BJ (cell line): Measurements from ENCODE around the gene IGHMBP2. TPM values are rescaled to one million over a fixed set of nuclear protein-coding genes. Genes with fewer than 3 reads are reported as not detected.

Experiments
- CTCF ChIA-PET: fragments of 350-600 bp; formaldehyde crosslinking; extraction: SDS; loops from one replicate; lab custom pipeline; 2021; ENCODE audit warnings: antibody characterized with exemption, inconsistent platforms; lab: Yijun Ruan, JAX
- POLR2A ChIA-PET: fragments of 300-600 bp; sonication (Branson Sonifier 250); formaldehyde crosslinking; extraction: SDS; loops from one replicate; lab custom pipeline; 2021; ENCODE audit warnings: antibody characterized with exemption; lab: Charles Lee
- DNase-seq: peaks from one replicate; pipeline ENCODE4 v3.0.0-alpha.2; 2011; ENCODE audit warnings: low read depth
- H3K27me3 ChIP-seq: 2 replicates; pipeline ENCODE4 v1.6.0; 2011; ENCODE audit warnings: low read length; ENCODE audit not compliant: control insufficient read depth, insufficient read depth
- H3K36me3 ChIP-seq: 2 replicates; pipeline ENCODE4 v1.5.1; 2011; ENCODE audit warnings: low read length; ENCODE audit not compliant: control insufficient read depth, insufficient read depth
- H3K4me3 ChIP-seq: 2 replicates; pipeline ENCODE4 v1.5.1; 2011; ENCODE audit warnings: low read depth, mild to moderate bottlenecking, control low read depth, low read length
- polyA plus RNA-seq: library from polyadenylated mRNA; depleted of rRNA; stranded (reverse); fragments of >200 nt; gene quantifications from 2 replicates; pipeline ENCODE4 v1.2.3, GENCODE V29; 2011
- TF ChIP-seq, protein P1 (sequence below): IDR thresholded peaks from 2 replicates; pipeline ENCODE4 v1.5.1; 2011; ENCODE audit warnings: low read depth, mild to moderate bottlenecking, control low read depth, inconsistent platforms, low read length, moderate library complexity; ENCODE audit not compliant: insufficient read depth

The IGHMBP2 gene
- polyA plus RNA-seq, 1 experiment: 13.1 TPM

DNA sequence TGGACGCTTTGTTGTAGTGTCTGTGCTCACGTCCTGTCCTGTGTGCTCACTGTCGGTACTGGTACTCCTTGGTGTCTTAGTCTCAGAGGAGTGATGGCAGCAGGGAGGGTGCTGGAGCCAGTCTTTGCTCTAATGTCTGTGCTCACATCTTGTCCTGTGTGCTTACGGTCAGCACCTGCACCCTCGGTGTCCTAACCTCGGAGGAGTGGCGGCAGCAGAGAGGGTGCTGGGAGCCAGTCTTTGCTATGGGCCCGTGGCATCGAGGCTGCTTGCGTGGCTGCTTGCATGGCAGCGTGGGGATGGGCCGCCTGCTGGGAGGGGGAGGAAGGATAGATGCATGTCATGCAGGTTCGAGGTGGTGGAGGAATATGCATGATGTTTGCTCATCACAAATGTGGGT lies 12.7 kb downstream of the IGHMBP2 start:
- Histone ChIP-seq H3K4me3 (no peak overlapping the region), H3K27me3 (no peaks in the 10 kb centered on the region), H3K36me3 (peaks cover 19% of the 10 kb centered on the region)
- DNase-seq: no peak
- TF ChIP-seq, protein P1, sequence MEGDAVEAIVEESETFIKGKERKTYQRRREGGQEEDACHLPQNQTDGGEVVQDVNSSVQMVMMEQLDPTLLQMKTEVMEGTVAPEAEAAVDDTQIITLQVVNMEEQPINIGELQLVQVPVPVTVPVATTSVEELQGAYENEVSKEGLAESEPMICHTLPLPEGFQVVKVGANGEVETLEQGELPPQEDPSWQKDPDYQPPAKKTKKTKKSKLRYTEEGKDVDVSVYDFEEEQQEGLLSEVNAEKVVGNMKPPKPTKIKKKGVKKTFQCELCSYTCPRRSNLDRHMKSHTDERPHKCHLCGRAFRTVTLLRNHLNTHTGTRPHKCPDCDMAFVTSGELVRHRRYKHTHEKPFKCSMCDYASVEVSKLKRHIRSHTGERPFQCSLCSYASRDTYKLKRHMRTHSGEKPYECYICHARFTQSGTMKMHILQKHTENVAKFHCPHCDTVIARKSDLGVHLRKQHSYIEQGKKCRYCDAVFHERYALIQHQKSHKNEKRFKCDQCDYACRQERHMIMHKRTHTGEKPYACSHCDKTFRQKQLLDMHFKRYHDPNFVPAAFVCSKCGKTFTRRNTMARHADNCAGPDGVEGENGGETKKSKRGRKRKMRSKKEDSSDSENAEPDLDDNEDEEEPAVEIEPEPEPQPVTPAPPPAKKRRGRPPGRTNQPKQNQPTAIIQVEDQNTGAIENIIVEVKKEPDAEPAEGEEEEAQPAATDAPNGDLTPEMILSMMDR: no peak
- POLR2A ChIA-PET: no interaction called here
- CTCF ChIA-PET: interaction anchor here (0.6 to 1.0 kb wide), 2 partner anchors 11 to 419 kb away, joined by 3 read pairs; no protein-coding TSS in a partner anchor

DNA sequence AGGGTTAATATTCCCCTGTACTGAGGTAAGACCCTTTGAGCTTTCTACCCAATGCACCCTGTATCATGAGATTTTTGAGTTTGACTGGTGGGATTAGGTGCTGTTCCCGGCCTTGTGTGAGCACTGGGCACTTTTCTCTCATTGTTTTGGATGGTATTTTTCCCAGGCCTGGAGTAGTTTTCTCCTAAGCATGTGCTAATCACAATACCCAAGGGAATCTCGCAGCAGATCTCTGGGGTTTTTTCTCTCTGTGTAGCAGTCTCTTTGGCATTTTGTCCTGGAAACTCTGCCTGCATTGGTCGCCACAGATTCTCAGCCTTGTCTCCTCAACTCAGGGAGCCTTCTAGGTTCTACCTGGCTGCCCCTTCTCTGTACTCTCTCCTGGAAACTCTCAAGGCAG lies 19.9 kb downstream of the IGHMBP2 start:
- no peak for DNase-seq
- Histone ChIP-seq H3K27me3 (no peaks in the 10 kb centered on the region), H3K36me3 (peaks cover 8% of the 10 kb centered on the region), H3K4me3 (no peak overlapping the region)
- ChIA-PET CTCF (interaction anchor here (0.7 kb wide), 1 partner anchor 178 kb away, joined by 4 read pairs; no protein-coding TSS in a partner anchor), POLR2A (no interaction called here)
- TF ChIP-seq, protein P1: no peak

DNA sequence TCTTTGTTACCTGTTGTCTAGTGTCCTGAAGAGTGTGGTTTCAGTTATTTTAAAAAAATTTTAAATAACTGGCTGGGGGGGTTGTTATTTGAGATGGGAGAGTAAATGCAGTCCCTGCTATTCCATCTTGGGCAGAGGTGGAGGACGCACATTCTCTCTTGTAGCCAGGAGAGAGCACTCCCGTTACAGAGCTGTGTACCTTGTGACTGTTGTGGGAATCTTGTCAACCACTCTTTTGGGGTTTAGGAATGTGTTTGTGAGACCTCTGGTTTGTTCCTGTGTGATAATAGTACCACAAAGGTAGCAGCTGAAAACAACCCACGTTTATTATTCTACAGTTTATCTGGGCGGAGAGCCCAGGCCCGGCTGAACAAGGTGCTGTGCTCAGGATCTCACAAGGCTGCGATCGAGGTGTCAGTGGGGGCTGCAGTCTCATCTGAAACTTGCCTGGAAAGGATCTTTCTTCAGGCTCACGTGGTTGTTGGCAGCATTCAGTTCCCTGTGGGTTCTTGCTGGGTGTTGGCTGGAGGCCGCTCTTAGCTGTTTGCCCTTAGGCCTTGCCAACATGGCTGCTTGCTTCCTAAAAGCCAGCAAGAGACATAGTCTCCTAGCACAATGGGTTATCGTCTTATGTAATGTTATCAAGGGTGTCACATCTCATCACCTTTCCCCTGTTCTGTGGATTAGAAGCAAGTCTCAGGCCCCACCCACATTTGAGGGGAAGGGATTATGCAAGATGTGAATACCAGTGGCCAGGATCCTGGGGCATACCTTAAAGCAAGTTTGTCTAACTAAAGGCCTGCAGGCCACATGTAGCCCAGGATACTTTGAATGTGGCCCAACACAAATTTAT lies 20.6 kb downstream of the IGHMBP2 start:
- ChIA-PET POLR2A (no interaction called here), CTCF (interaction anchor here (0.7 kb wide), 1 partner anchor 177 kb away, joined by 4 read pairs; no protein-coding TSS in a partner anchor)
- no peaks in the 10 kb centered on the region for H3K27me3 ChIP-seq
- no peak overlapping the region for H3K4me3 ChIP-seq
- no peak for DNase-seq
- H3K36me3 ChIP-seq: peaks cover 12% of the 10 kb centered on the region
- TF ChIP-seq, protein P1: no peak

DNA sequence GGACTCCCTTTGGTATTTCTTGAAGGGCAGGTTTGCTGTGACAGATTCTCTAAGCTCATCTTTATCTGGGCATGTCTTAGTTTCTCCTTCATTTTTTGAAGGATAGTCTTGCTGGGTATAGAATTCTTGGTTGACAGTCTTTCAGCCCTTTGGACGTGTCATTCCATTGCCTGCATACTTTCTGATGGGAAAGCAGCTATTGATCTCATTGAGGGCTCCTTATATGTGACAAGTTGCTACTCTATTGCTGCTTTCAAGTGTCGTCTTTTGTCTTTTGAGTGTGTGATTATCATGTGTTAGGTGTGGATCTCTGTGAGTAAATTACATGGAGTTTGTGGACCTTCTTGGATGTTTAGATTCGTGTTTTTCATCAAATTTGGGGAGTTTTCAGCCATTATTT lies 21.9 kb downstream of the IGHMBP2 start:
- ChIA-PET CTCF (no interaction called here), POLR2A (no interaction called here)
- H3K36me3 ChIP-seq: peaks cover 17% of the 10 kb centered on the region
- H3K27me3 ChIP-seq: no peaks in the 10 kb centered on the region
- TF ChIP-seq, protein P1: no peak
- DNase-seq: no peak
- H3K4me3 ChIP-seq: no peak overlapping the region

DNA sequence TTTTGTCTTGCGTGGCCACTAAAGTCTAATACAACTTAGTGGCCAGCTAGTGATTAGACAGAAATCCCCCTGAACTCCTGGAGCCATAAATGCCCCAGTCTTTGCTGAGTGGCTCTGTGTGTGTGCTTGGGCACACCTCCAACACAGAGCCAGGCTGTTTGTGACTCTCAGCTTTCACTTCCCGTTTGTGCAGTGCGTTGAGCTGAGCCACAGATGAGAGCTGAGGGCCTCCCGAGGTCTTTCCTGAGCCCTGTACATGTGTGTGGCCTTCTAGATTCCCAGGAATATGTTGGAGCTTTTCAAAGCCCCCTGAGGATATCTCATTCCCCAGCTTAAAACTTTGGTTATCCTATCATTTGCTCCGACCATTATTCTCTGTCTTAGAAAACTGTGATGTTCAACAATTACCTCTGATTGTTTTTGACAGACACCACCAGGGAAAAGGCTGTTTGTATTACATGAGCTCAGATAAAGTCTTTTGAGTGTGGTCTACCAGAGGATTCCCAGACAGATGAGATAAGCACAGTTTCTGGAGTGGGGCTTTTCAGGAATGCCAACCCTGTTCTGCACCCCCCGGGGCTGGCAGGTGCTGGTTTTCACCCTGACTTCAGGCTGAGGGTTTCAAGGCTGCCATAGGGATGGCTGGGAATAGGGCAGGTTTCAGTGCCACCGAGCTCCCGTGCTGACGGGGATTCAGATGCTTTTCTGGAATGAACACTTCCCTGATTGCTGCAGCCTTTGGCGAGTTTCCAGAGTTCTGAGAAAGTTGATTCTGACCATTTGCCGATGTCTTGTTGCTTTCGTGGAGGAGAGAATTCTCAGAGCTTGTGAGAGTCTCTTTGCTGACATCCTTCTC lies 23.8 kb downstream of the IGHMBP2 start:
- ChIA-PET POLR2A (no interaction called here), CTCF (no interaction called here)
- H3K4me3 ChIP-seq: no peak overlapping the region
- TF ChIP-seq, protein P1: no peak
- no peak for DNase-seq
- no peaks in the 10 kb centered on the region for H3K27me3 ChIP-seq
- peaks cover 22% of the 10 kb centered on the region for H3K36me3 ChIP-seq
